Measurements from ENCODE around the gene LAMB4.

Gene LAMB4

DNA sequence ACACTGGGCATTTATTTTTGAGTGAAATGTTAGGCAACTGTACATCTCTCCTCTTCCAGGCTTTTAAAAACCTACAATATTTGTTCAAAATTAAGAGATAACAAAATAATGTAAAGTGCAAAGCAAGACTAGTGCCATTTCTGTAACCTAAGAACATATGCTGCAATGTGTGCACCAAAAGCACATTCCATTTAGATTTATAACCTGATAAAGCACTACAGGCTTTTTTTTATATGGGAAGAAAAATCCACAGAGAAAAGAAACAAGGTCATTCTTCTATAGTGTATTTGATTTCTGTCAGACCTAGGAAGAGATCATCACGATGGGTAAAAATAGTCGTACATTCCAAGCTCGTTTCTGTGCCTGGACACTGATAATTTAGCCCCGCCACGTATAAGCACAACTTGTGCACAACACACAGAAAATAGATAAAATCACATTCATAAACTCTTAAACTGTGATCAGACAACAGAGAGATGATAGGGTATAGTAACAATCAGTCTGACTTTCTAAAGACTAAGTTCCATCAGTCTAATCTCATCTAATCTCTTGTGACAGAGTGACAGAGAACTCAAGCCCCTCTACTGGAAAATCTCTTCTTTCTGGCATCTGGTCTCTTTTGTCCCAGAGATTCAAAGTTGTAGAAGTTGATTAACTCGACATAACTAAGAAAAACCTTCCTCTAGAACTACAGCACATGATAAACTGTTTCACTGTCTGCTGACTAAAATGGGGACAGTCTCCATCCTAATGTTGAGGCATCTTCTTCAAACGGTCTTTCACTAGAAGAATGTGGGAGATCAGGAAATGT lies 133.9 kb downstream of the LAMB4 start:
- DNase-seq (ENCODE audit: low read depth) = no peak

- DNase-seq (ENCODE audit: low read depth) = peak; percentile 89
Measured at GRCh38 chr7:107995184-107996071, 134.7 kb downstream of the LAMB4 start.

GRCh38 chr7:107994421-107995030 lies 135.6 kb downstream of the LAMB4 start:
- DNase-seq (ENCODE audit: low read depth) = no peak

GRCh38 chr7:107993891-107994291 lies 136.3 kb downstream of the LAMB4 start:
- no peak for DNase-seq (ENCODE audit: low read depth)

GRCh38 chr7:107989618-107990373 lies 140.4 kb downstream of the LAMB4 start:
- no peak for DNase-seq (ENCODE audit: low read depth)

GRCh38 chr7:107982918-107983389 lies 147.2 kb downstream of the LAMB4 start:
- no peak for DNase-seq (ENCODE audit: low read depth)

DNA sequence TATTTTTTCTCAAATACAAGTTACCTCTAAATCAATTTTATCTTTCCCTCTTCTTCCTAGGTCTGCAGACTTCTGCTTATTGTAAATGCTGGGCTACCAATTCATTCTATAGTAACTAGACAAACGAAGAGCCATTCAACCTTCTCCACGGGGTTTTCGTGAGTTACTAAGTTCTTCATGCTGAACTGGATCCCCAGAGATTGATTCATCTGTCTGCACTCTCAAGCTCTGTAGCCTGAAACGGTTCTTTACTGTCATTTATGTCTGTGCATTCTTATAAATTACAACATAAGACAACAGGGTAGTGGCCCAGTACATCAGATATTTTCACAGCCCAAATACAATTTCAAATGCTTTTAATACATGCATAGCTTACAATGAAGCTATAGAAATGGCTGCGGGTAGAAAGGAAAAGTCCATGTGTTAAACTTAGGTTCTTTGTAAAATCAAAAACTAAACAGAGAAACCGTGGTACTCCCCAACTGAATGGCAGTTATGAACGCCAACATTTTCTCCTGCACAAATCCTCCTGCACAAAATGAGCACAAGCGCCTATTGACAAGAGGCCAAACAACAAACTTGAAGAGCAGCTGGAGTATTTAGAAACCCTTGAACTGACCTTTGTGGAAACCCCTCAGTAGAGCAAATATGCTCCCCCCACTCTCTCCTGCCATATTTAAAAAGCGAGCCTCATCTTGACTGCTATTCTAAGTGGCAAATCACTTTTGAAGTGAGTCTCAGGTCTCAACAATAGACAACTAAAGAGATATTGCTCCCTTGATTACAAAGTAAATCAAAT lies 147.9 kb downstream of the LAMB4 start:
- DNase-seq (ENCODE audit: low read depth) = no peak

DNA sequence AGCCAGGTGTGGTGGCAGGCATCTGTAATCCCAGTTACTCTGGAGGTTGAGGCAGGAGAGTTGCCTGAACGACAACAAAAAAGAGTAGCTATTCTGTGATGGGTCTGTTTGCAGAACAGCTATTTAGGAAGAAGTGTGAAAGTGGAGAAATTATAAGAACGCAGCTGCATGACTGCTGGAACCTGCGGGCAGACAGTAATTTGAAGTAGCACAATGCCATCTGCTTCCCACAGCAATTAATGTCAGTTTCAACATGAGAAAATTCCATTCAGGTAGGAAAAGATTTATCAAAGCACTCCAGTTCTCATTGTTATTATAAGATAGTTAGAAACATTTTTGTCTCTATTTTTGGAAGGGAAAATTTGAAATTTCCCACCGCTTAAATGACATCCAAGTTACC lies 148.7 kb downstream of the LAMB4 start:
- DNase-seq (ENCODE audit: low read depth) = no peak

GRCh38 chr7:107980671-107981190 lies 149.4 kb downstream of the LAMB4 start:
- no peak for DNase-seq (ENCODE audit: low read depth)

DNA sequence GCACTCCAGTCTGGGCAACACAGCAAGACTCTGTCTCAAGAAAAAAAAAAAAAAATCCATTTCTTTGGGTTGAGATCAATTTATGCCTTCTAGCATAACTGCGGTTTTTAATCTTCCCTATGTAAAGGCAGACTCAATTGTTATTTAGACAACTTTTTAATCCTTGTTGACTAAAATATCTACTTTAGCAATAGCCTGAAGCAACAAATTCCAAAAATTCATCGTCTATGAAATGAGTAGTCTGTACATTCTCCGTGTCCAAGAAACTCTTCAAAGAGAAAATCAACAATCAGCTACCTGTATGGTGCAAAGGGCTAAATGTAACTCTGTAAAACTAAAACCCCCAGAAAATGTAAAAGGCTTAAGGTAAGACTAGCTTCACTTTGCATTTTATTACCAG lies 150.0 kb downstream of the LAMB4 start:
- no peak for DNase-seq (ENCODE audit: low read depth)

DNA sequence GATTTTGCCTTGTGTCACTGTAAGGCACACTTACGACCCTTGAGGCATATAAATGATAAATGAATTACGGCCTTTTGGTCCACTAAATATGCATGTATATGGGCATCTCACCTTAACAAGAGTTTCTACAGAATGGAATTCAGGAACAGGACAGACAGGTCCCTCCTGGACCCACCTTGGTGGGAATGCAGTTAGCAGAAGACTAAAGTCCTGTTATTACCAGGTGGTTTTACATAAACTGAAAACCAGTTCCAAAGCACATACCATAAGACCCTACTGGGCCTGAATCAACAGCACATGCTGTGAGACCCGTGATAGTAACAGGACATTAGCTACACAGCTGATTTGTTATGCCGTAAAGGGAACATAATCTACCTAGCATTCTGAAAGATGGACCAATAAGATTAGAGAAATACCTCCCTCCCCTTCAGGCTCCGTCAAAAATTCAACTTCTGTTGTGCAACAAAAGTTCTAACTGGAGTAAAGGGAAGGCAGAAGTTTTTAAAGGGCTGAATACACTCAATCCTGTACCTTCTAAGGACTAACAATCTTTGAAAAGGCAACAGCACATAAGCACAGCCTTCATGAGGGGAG lies 151.2 kb downstream of the LAMB4 start:
- no peak for DNase-seq (ENCODE audit: low read depth)

GRCh38 chr7:107977048-107977447 lies 153.1 kb downstream of the LAMB4 start:
- DNase-seq (ENCODE audit: low read depth) = no peak

GRCh38 chr7:107976620-107977019 lies 153.5 kb downstream of the LAMB4 start:
- no peak for DNase-seq (ENCODE audit: low read depth)

- DNase-seq (ENCODE audit: low read depth) = no peak
Measured at GRCh38 chr7:107975394-107976013, 154.7 kb downstream of the LAMB4 start.

- no peak for DNase-seq (ENCODE audit: low read depth)
Measured at GRCh38 chr7:107973861-107974260, 156.3 kb downstream of the LAMB4 start.
